SJSA1 (cell line): ENCODE measurements around the gene TEAD1. TPM values are rescaled to one million over a fixed set of nuclear protein-coding genes. Genes with fewer than 3 reads are reported as not detected.
A peak's percentile ranks its signal among the peaks of the same experiment; 100 is the strongest.

Experiments used
- DNase-seq, 2 experiments: peaks; one replicate each; pipeline ENCODE4 v3.0.0-alpha.2; 2015 to 2020; ENCODE audit warnings: low spot score in 2 of 2, low read depth in 1 of 2
- H3K27ac ChIP-seq: fragments of 250-450 bp; sonication (Bioruptor Pico); 2 replicates; pipeline ENCODE4 v1.5.1; 2020; ENCODE audit warnings: mild to moderate bottlenecking, moderate library complexity
- H3K27me3 ChIP-seq: fragments of 250-450 bp; sonication (Bioruptor Pico); replicated peaks from 2 replicates; pipeline ENCODE4 v1.5.1; 2020; ENCODE audit warnings: mild to moderate bottlenecking, moderate library complexity
- H3K36me3 ChIP-seq: fragments of 250-450 bp; sonication (Bioruptor Pico); 2 replicates; pipeline ENCODE4 v1.5.1; 2020; ENCODE audit warnings: mild to moderate bottlenecking
- H3K4me1 ChIP-seq: fragments of 250-450 bp; sonication (Bioruptor Pico); replicated peaks from 2 replicates; pipeline ENCODE4 v1.6.1; 2021; ENCODE audit warnings: mild to moderate bottlenecking
- H3K4me3 ChIP-seq: fragments of 250-450 bp; sonication (Bioruptor Pico); 2 replicates; pipeline ENCODE4 v1.5.1; 2020; ENCODE audit warnings: mild to moderate bottlenecking
- H3K9me3 ChIP-seq: fragments of 250-450 bp; sonication (Bioruptor Pico); replicated peaks from 2 replicates; pipeline ENCODE4 v1.5.1; 2020; ENCODE audit warnings: mild to moderate bottlenecking
- total RNA-seq: library from RNA; depleted of rRNA; stranded (reverse); fragments of >200 nt; shearing (Covaris generic); gene quantifications from 2 replicates; pipeline ENCODE4 v1.2.3, GENCODE V29; 2014

The TEAD1 gene
- total RNA-seq, 1 experiment from 2014 or later, result 123 TPM

GRCh38 chr11:12674936-12675696 is 895 bp downstream of the TEAD1 start:
- no peaks in the 10 kb centered on the region for H3K27me3 ChIP-seq
- H3K36me3 ChIP-seq, result peaks cover 37% of the 10 kb centered on the region
- H3K4me1 ChIP-seq, result peaks cover 28% of the 10 kb centered on the region
- H3K9me3 ChIP-seq, result no peaks in the 10 kb centered on the region
- DNase-seq, result peak in 1 of 2 experiments; percentile 45
- H3K27ac ChIP-seq, result peak overlapping the region; percentile 99
- H3K4me3 ChIP-seq, result peak overlapping the region; percentile 96

GRCh38 chr11:12675951-12676711 is 1.9 kb downstream of the TEAD1 start:
- H3K4me3 ChIP-seq, result peak overlapping the region; percentile 96
- H3K36me3 ChIP-seq, result peaks cover 45% of the 10 kb centered on the region
- peaks cover 37% of the 10 kb centered on the region for H3K4me1 ChIP-seq
- no peaks in the 10 kb centered on the region for H3K27me3 ChIP-seq
- peak in 1 of 2 experiments; percentile 72 for DNase-seq
- H3K9me3 ChIP-seq, result no peaks in the 10 kb centered on the region
- peak overlapping the region; percentile 99 for H3K27ac ChIP-seq

GRCh38 chr11:12677131-12677530 is 2.9 kb downstream of the TEAD1 start:
- H3K27me3 ChIP-seq, result no peaks in the 10 kb centered on the region
- peaks cover 55% of the 10 kb centered on the region for H3K36me3 ChIP-seq
- H3K4me3 ChIP-seq, result peak overlapping the region; percentile 96
- peak overlapping the region; percentile 99 for H3K27ac ChIP-seq
- H3K9me3 ChIP-seq, result no peaks in the 10 kb centered on the region
- peaks cover 44% of the 10 kb centered on the region for H3K4me1 ChIP-seq
- DNase-seq, result peak in 1 of 2 experiments; percentile 58

- H3K9me3 ChIP-seq, result no peaks in the 10 kb centered on the region
- H3K27ac ChIP-seq, result peak overlapping the region; percentile 99; the same call in 1 of the 2 replicates
- no peak for DNase-seq
- peaks cover 63% of the 10 kb centered on the region for H3K36me3 ChIP-seq
- H3K4me3 ChIP-seq, result peak overlapping the region; percentile 96; the same call in 1 of the 2 replicates
- H3K4me1 ChIP-seq, result peaks cover 44% of the 10 kb centered on the region
- H3K27me3 ChIP-seq, result no peaks in the 10 kb centered on the region
These were observed 3.9 kb downstream of the TEAD1 start for GRCh38 chr11:12678092-12678491.

GRCh38 chr11:12678991-12679390 is 4.8 kb downstream of the TEAD1 start:
- Histone ChIP-seq H3K4me3 (no peak overlapping the region), H3K36me3 (peaks cover 72% of the 10 kb centered on the region), H3K9me3 (no peaks in the 10 kb centered on the region), H3K27me3 (no peaks in the 10 kb centered on the region), H3K27ac (peak overlapping the region; percentile 75; the same call in 1 of the 2 replicates), H3K4me1 (peaks cover 53% of the 10 kb centered on the region)
- no peak for DNase-seq

- Histone ChIP-seq H3K4me3 (no peak overlapping the region), H3K4me1 (peaks cover 57% of the 10 kb centered on the region), H3K36me3 (peaks cover 74% of the 10 kb centered on the region), H3K27me3 (no peaks in the 10 kb centered on the region), H3K9me3 (no peaks in the 10 kb centered on the region), H3K27ac (peak overlapping the region; percentile 75)
- no peak for DNase-seq
These were observed 5.2 kb downstream of the TEAD1 start for GRCh38 chr11:12679471-12679870.

DNA sequence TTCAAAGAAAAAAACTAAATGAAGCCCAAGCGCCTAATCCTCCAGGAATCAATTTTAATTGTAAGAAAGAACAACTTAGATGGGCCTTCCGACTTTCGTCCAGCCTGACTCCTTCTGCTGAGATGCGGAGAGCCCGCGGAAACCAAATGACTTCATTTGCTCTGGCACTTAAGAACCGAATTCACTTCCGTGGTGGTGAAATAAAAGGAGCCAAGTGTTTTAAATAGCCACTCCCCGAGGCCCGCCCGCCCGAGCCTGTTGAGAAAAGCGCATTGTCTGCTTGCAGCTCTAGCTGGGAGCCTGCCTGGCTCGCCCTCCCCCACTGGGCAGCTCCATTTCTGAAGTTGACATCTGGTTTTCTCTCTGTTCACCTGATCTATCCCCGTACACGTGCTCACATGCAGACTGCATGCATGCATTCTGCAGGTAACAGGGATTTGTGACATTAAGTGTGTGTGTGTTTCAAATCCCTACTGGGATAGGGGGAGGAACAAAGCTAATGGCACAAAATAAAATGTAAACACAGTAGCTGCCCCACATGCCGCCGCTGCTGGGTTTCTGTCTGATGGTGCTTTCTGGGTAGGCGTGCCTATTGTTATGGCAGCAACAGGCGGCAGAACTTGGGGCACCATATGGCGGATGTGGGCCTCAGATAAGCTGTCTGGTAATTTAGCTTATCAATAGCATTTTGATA is 6.2 kb downstream of the TEAD1 start:
- no peaks in the 10 kb centered on the region for H3K27me3 ChIP-seq
- peaks cover 70% of the 10 kb centered on the region for H3K36me3 ChIP-seq
- H3K27ac ChIP-seq, result peak overlapping the region; percentile 75
- DNase-seq, result peak; percentile 81 to 90
- peaks cover 67% of the 10 kb centered on the region for H3K4me1 ChIP-seq
- no peaks in the 10 kb centered on the region for H3K9me3 ChIP-seq
- H3K4me3 ChIP-seq, result 0 out of 2 replicates have a peak overlapping the region, but pooled peaks have one; percentile 11

- H3K27ac ChIP-seq, result peak overlapping the region; percentile 15
- H3K27me3 ChIP-seq, result no peaks in the 10 kb centered on the region
- peaks cover 72% of the 10 kb centered on the region for H3K4me1 ChIP-seq
- H3K9me3 ChIP-seq, result no peaks in the 10 kb centered on the region
- peaks cover 68% of the 10 kb centered on the region for H3K36me3 ChIP-seq
- no peak for DNase-seq
- no peak overlapping the region for H3K4me3 ChIP-seq
These were observed 6.7 kb downstream of the TEAD1 start for GRCh38 chr11:12680940-12681258.

GRCh38 chr11:12681466-12681865 is 7.2 kb downstream of the TEAD1 start:
- Histone ChIP-seq H3K36me3 (peaks cover 63% of the 10 kb centered on the region), H3K4me3 (no peak overlapping the region), H3K9me3 (no peaks in the 10 kb centered on the region), H3K4me1 (peaks cover 77% of the 10 kb centered on the region), H3K27me3 (no peaks in the 10 kb centered on the region), H3K27ac (no peak overlapping the region)
- no peak for DNase-seq

GRCh38 chr11:12682288-12682687 is 8.1 kb downstream of the TEAD1 start:
- no peak overlapping the region for H3K27ac ChIP-seq
- H3K4me3 ChIP-seq, result no peak overlapping the region
- H3K9me3 ChIP-seq, result no peaks in the 10 kb centered on the region
- no peaks in the 10 kb centered on the region for H3K27me3 ChIP-seq
- peaks cover 61% of the 10 kb centered on the region for H3K36me3 ChIP-seq
- peaks cover 86% of the 10 kb centered on the region for H3K4me1 ChIP-seq
- DNase-seq, result no peak

GRCh38 chr11:12682737-12683500 is 8.7 kb downstream of the TEAD1 start:
- H3K4me1 ChIP-seq, result peaks cover 86% of the 10 kb centered on the region
- H3K27ac ChIP-seq, result no peak overlapping the region
- H3K36me3 ChIP-seq, result peaks cover 55% of the 10 kb centered on the region

GRCh38 chr11:12683874-12684273 is 9.7 kb downstream of the TEAD1 start:
- H3K4me1 ChIP-seq, result peaks cover 82% of the 10 kb centered on the region
- no peak overlapping the region for H3K4me3 ChIP-seq
- H3K27me3 ChIP-seq, result no peaks in the 10 kb centered on the region
- H3K27ac ChIP-seq, result peak overlapping the region; percentile 15; the same call in 1 of the 2 replicates
- DNase-seq, result no peak
- peaks cover 47% of the 10 kb centered on the region for H3K36me3 ChIP-seq
- no peaks in the 10 kb centered on the region for H3K9me3 ChIP-seq

More at GRCh38 chr11:12682737-12683500, 8.7 kb downstream of the TEAD1 start:
- Histone ChIP-seq H3K4me3 (no peak overlapping the region), H3K27me3 (no peaks in the 10 kb centered on the region), H3K9me3 (no peaks in the 10 kb centered on the region)
- DNase-seq, result no peak

DNA sequence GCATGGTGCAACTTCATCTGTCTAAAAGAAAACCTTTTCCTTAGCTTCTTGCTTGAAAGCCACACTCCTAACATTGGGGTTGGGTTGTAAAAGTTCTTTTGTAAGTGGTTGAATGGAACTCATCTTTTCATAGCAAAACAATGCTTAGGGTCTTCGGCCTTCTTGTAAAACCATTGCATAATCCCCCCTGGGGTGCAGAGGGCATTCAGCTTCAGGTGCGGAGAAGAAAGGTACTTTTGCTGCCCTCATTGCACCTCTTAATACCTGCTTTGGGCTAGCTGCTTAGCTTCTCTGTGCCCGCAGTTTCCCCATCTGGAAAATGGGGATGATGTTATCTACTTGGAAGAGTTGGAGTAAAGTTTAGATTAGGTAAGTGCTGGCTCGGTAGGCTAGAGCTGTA is 10.1 kb downstream of the TEAD1 start:
- Histone ChIP-seq H3K4me1 (peaks cover 81% of the 10 kb centered on the region), H3K9me3 (no peaks in the 10 kb centered on the region), H3K27me3 (no peaks in the 10 kb centered on the region), H3K36me3 (peaks cover 42% of the 10 kb centered on the region), H3K27ac (no peak overlapping the region), H3K4me3 (no peak overlapping the region)
- no peak for DNase-seq
